ENCODE results near the gene RNU6-1.

RNU6-1 gene

GRCh38 chr15:67883234-67883773 lies 43.5 kb upstream of the RNU6-1 start:
- TF ChIP-seq CTCF (IDR thresholded peaks at IDR 0.05; ENCODE audit: low read length) = no peak
- TF ChIP-seq EZH2 (IDR thresholded peaks at IDR 0.05; ENCODE audit: borderline replicate concordance, low read length) = no peak
- peak overlapping the region; percentile 31; the same call in 1 of the 2 replicates for H3K4me2 ChIP-seq (ENCODE audit: low read length)
- H3K9ac ChIP-seq (ENCODE audit: low read length) = no peak overlapping the region

GRCh38 chr15:67882487-67883233 lies 42.8 kb upstream of the RNU6-1 start:
- no peaks in the 10 kb centered on the region for H3K27me3 ChIP-seq (ENCODE audit: insufficient read depth, low read length)
- H3F3A ChIP-seq (ENCODE audit: insufficient read depth, low read length) = no peaks in the 10 kb centered on the region
- no peaks in the 10 kb centered on the region for H3K79me2 ChIP-seq (ENCODE audit: insufficient read depth, low read length)
- H3K4me1 ChIP-seq (ENCODE audit: insufficient read depth, low read length, severe bottlenecking) = peaks cover 65% of the 10 kb centered on the region
- TF ChIP-seq EZH2 (IDR thresholded peaks at IDR 0.05; ENCODE audit: borderline replicate concordance, low read length) = no peak
- no peak for TF ChIP-seq CTCF (IDR thresholded peaks at IDR 0.05; ENCODE audit: low read length)
- H4K20me1 ChIP-seq (ENCODE audit: insufficient read depth, low read length) = no peaks in the 10 kb centered on the region
- H3K27ac ChIP-seq (ENCODE audit: low read depth, low read length, poor library complexity, severe bottlenecking) = peak overlapping the region; percentile 61
- no peak overlapping the region; the same call in 1 of the 2 replicates for H3K9ac ChIP-seq (ENCODE audit: low read length)
- H3K36me3 ChIP-seq (ENCODE audit: insufficient read depth, low read length) = peaks cover 7% of the 10 kb centered on the region; the same call in 1 of the 2 replicates
- no peaks in the 10 kb centered on the region for H3K9me3 ChIP-seq (ENCODE audit: low read length)
- H3K4me3 ChIP-seq (ENCODE audit: low read depth, low read length, poor library complexity, severe bottlenecking) = no peak overlapping the region
- no peaks in the 10 kb centered on the region for H3K9me2 ChIP-seq (ENCODE audit: low read depth, low read length)
- H3K4me2 ChIP-seq (ENCODE audit: low read length) = peak overlapping the region; percentile 31; the same call in 1 of the 2 replicates
- no peak overlapping the region; the same call in 1 of the 2 replicates for H2AFZ ChIP-seq (ENCODE audit: low read length)

More at GRCh38 chr15:67883234-67883773, 43.5 kb upstream of the RNU6-1 start:
- Histone ChIP-seq H3K9me2 (ENCODE audit: low read depth, low read length) (no peaks in the 10 kb centered on the region), H3K27me3 (ENCODE audit: insufficient read depth, low read length) (no peaks in the 10 kb centered on the region), H3K27ac (ENCODE audit: low read depth, low read length, poor library complexity, severe bottlenecking) (peak overlapping the region; percentile 61), H3K79me2 (ENCODE audit: insufficient read depth, low read length) (no peaks in the 10 kb centered on the region), H3K4me1 (ENCODE audit: insufficient read depth, low read length, severe bottlenecking) (peaks cover 65% of the 10 kb centered on the region), H4K20me1 (ENCODE audit: insufficient read depth, low read length) (no peaks in the 10 kb centered on the region), H3K4me3 (ENCODE audit: low read depth, low read length, poor library complexity, severe bottlenecking) (no peak overlapping the region), H3K36me3 (ENCODE audit: insufficient read depth, low read length) (peaks cover 7% of the 10 kb centered on the region; the same call in 1 of the 2 replicates), H3K9me3 (ENCODE audit: low read length) (no peaks in the 10 kb centered on the region), H3F3A (ENCODE audit: insufficient read depth, low read length) (no peaks in the 10 kb centered on the region), H2AFZ (ENCODE audit: low read length) (no peak overlapping the region)

GRCh38 chr15:67880651-67881182 lies 40.9 kb upstream of the RNU6-1 start:
- no peak overlapping the region for H3K9ac ChIP-seq (ENCODE audit: low read length)
- no peaks in the 10 kb centered on the region for H3K9me2 ChIP-seq (ENCODE audit: low read depth, low read length)
- H3F3A ChIP-seq (ENCODE audit: insufficient read depth, low read length) = no peaks in the 10 kb centered on the region
- H3K4me2 ChIP-seq (ENCODE audit: low read length) = no peak overlapping the region
- no peaks in the 10 kb centered on the region for H3K27me3 ChIP-seq (ENCODE audit: insufficient read depth, low read length)
- peaks cover 65% of the 10 kb centered on the region for H3K4me1 ChIP-seq (ENCODE audit: insufficient read depth, low read length, severe bottlenecking)
- no peaks in the 10 kb centered on the region for H4K20me1 ChIP-seq (ENCODE audit: insufficient read depth, low read length)
- TF ChIP-seq CTCF (IDR thresholded peaks at IDR 0.05; ENCODE audit: low read length) (no peak), EZH2 (IDR thresholded peaks at IDR 0.05; ENCODE audit: borderline replicate concordance, low read length) (no peak)
- H3K9me3 ChIP-seq (ENCODE audit: low read length) = no peaks in the 10 kb centered on the region
- H3K27ac ChIP-seq (ENCODE audit: low read depth, low read length, poor library complexity, severe bottlenecking) = peak overlapping the region; percentile 61
- no peak overlapping the region for H2AFZ ChIP-seq (ENCODE audit: low read length)
- no peak overlapping the region for H3K4me3 ChIP-seq (ENCODE audit: low read depth, low read length, poor library complexity, severe bottlenecking)
- H3K79me2 ChIP-seq (ENCODE audit: insufficient read depth, low read length) = no peaks in the 10 kb centered on the region
- H3K36me3 ChIP-seq (ENCODE audit: insufficient read depth, low read length) = peaks cover 4% of the 10 kb centered on the region; the same call in 1 of the 2 replicates

Data from OCI-LY1 (cell line).